Upper lobe of left lung (tissue), 4 donors: Measurements from ENCODE around the gene CHKA.

Experiments
- EP300 ChIP-seq, 4 donors: sonication (generic); formaldehyde crosslinking; IDR thresholded peaks; one replicate each; pipeline ENCODE4 v1.5.1; 2017; ENCODE audit warnings: antibody characterized with exemption in 4 of 4, control low read depth in 2 of 4
- POLR2A ChIP-seq, 4 donors: fragments of 450-650 bp; IDR thresholded peaks; one replicate each; pipeline ENCODE4 v1.5.1; 2016 to 2017; ENCODE audit warnings: antibody characterized with exemption in 4 of 4, mild to moderate bottlenecking in 2 of 4
- POLR2AphosphoS5 ChIP-seq, 2 donors: sonication (generic); formaldehyde crosslinking; IDR thresholded peaks; one replicate each; pipeline ENCODE4 v1.5.1; 2017; ENCODE audit warnings: antibody characterized with exemption in 2 of 2
- TF ChIP-seq, protein P1 (sequence below), 6 experiments: fragments of 450-650 bp in 4 of 6; fragments of 200-600 bp in 2 of 6; sonication (generic) in 2 of 6; IDR thresholded peaks; one replicate each; pipeline ENCODE4 v1.5.1; 2016 to 2019; ENCODE audit warnings: antibody characterized with exemption in 6 of 6

- TF ChIP-seq, protein P1, sequence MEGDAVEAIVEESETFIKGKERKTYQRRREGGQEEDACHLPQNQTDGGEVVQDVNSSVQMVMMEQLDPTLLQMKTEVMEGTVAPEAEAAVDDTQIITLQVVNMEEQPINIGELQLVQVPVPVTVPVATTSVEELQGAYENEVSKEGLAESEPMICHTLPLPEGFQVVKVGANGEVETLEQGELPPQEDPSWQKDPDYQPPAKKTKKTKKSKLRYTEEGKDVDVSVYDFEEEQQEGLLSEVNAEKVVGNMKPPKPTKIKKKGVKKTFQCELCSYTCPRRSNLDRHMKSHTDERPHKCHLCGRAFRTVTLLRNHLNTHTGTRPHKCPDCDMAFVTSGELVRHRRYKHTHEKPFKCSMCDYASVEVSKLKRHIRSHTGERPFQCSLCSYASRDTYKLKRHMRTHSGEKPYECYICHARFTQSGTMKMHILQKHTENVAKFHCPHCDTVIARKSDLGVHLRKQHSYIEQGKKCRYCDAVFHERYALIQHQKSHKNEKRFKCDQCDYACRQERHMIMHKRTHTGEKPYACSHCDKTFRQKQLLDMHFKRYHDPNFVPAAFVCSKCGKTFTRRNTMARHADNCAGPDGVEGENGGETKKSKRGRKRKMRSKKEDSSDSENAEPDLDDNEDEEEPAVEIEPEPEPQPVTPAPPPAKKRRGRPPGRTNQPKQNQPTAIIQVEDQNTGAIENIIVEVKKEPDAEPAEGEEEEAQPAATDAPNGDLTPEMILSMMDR (IDR thresholded peaks at IDR 0.05): peak in 4 of 6 experiments; percentile 11 to 56 (median 24)
- no peak for TF ChIP-seq POLR2AphosphoS5 (IDR thresholded peaks at IDR 0.05)
- TF ChIP-seq EP300 (IDR thresholded peaks at IDR 0.05): no peak
- no peak for TF ChIP-seq POLR2A (IDR thresholded peaks at IDR 0.05)
Observed at GRCh38 chr11:68020575-68020974, 100.6 kb downstream of the CHKA start.
